HG03342 (cell line): Measurements from ENCODE around the gene CHRM2.

Source experiments
- ATAC-seq: cut with Tn5 transposase; IDR thresholded peaks from one replicate; pipeline ENCODE4 v1.9.1; 2021; ENCODE audit warnings: mild to moderate bottlenecking, moderate library complexity; ENCODE audit not compliant: unreplicated experiment

Gene CHRM2

DNA sequence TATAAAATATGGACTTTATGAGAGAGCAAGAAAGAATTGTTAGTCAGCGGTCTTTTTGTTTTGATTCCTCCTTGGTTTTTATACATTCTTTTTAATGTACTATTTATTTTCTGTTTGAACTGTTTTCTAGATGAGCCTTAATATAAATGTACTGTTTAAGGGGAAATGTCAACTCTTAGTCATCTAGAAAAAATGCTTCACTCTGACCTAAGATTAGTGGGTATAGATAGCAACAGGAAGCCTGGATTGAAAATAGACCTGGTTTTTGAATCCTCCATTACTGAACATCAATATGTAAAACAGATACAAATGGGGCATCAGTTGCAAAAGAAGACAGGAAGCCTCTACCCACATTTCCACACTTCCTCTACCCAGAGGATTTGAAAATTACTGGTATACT, 87.8 kb downstream of the CHRM2 start:
- no peak for ATAC-seq

DNA sequence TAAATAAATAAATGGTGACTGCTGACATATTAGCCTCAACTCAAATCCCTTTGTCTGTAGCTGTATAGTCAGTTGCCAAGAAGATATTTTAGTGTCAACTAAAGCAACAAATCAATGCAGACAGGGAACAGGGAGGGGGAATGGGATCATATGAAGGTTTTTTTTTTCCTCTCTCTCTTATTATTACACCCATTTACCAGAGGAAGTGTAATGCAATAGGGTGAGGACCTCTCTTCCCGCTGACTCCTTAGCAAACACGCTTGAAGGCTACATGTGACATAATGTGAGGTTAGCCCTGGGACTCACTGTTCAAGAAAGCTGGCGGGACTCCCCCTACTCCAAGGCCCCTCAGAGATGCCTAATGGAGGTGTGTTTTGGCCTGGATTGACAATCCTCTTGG, 88.2 kb downstream of the CHRM2 start:
- no peak for ATAC-seq

DNA sequence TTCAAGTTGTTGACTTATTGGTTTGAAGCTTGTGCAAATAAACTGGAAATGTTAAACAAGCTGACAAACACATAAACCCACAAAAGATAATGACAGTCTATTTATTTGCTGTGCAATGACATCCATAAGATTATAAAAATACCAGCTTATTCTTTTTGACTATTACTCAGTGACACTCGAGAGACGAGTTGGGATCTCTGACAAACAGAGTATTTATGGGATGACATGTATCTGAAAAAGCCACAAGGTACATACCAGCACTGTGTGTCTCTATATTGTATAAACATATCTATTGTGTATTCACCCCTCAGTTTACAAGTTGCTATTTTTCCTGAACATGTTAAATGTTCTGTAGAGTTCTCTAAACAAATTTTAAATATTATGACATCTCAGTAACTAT, 88.9 kb downstream of the CHRM2 start:
- no peak for ATAC-seq

DNA sequence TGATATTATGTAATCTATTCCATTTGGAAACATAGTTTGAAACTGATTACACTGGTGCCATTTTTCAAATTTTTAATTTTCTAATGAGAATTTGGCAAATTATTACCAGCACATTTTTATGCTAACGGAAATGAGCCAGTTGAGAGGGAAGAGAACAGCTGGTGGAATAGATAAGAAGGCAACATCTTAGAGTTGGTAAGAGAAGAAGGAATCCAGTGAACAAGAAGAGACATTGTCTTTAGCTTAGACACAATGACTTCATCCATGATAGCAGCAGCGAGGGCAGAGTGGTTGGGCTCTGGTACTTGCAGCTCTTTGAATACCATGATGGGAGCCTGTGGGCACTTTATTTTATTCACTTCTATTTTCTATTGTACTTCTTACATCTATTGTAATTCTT, 89.6 kb downstream of the CHRM2 start:
- ATAC-seq = no peak

DNA sequence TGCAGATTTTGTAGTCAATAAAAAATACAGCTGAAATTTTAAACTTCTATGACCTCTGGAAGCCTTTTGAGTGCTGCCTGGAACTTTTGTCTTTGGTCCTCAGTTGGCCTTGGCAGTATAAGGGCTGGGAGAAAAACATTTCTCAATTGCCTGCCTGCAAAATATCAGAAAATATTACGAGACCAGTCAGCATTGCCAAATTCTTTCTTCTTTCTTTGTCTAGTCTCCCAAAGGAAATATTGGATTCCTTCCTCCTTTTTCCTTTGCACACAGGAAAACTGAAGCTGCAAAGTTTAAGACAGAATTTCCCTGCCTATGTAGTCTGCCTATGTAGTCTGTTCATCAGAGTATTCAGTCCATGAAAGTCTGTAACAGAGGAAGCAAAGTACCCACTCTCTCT, 95.9 kb downstream of the CHRM2 start:
- ATAC-seq = no peak

DNA sequence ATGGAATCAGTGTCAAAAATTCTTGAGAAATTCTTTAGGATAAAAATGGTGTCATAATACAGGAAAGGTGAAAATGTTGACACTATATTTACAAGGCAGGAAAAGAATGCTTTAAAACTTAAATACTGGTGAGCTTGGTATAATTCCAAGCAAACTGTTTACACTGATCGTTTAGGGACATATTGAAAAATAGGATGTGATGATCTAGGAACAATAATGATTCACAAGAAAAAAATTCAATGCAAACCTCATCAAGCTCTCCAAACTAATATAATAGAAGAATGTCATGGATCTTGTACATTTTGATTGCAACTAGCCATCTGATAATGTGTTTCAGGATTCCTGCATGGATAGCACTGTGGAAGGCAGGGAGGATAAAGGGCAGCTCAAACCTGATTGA, 98.4 kb downstream of the CHRM2 start:
- no peak for ATAC-seq

DNA sequence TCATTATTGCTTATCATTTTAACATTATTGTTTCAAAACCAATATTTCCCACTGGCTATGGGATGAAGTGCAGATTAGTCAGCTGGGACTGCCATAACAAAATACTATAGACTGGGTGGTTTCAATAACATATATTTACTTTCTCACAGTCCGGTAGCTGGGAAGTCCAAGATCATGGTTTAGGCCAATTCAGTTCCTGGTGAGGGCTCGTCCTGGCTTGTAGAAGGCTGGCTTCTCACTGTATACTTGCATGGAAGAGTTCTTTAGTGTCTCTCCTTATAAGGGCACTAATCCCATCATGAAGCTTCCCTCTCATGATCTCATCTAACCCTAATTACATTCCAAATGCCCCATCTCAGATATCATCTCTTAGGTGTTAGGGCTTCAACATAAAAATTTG, 101.3 kb downstream of the CHRM2 start:
- ATAC-seq = no peak

DNA sequence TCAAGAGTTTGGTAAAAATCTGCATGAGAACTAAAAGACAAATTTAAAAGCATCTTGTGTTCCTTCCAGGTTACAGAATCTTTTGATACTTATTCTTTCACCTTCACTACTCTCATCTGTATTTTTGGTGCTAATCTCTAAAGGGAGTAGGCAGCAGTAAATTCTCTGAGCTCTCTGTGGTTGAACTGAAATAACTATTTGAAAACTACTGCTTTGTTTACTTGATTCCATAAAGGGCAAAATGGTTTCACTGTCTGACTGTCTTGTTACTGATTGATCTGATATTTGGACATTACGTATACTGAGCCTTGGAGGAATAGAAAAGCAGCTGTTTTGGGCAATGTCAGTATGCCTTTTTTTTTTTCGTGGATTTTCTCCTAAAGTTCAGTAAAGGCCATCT, 103.3 kb downstream of the CHRM2 start:
- ATAC-seq = no peak

DNA sequence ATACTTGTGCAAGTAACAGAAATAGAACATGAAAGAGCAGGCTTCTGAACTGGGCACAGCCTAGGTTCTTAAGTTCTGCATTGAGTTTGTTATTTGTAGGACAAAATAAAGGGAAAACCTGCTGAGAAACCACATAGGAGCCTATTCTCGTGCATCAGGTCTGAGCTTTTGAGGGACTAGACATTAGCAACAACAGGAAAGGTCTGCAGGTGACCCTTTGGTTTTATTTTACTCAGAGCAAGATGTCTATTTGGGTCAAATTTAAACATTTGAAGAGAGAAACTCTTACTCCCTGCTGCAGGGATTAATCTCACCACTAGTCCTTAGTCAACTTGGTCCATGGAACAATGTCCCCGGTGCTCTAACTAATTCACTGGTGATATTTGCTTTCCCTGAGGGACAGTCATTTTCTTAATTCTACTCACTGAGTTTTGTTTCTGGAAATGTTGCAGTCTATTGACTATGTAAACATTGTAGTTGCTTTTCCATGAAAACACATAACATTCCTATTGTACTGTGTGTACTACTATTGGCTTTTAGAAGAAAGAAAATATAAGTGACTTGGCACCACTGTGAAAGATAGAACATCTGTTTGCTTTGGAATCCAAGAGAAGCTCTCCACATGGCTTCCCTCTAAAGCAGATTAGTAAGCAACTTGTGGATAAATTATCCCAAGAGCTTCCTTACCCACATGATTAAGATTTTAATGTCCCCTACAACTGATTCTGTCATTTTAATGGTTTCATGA, 108.2 kb downstream of the CHRM2 start:
- ATAC-seq = no peak

DNA sequence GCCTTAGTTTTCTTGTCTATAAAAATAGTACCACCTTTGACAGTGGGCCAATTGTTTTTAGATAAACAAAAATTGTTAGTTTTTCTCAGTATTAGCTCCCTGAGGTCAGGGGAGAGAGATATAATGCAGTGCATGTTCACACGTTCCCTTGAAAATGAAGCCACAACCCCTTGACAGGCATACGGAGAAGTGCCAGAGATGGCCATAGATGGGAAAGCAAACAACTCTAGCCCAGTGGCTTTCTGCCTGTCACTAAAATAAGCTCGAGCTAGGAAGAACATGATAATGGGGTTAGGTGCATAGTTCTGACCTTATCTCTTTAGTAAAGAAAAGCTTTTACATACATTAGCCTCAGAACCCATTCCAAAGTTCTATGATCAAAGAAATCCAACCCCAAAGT, 124.9 kb downstream of the CHRM2 start:
- ATAC-seq = no peak

DNA sequence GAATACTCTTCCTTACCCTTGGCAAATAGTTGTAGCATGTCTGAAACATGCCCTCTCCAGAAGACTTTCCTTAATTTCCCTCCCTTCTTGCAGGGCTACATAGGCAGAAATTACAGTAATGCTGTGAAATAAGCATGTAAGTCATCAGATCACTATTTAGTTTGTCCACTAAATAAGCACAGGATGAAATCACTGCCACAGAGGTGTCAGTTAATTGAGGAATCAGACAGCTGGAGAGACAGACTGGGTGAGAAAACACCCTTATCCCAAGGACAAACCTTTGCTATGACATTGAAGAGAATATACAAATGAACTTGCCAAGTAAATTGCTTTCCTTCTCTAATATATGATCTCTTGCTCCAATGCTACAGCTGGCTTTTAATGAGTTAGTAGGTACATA, 129.3 kb downstream of the CHRM2 start:
- ATAC-seq = no peak

DNA sequence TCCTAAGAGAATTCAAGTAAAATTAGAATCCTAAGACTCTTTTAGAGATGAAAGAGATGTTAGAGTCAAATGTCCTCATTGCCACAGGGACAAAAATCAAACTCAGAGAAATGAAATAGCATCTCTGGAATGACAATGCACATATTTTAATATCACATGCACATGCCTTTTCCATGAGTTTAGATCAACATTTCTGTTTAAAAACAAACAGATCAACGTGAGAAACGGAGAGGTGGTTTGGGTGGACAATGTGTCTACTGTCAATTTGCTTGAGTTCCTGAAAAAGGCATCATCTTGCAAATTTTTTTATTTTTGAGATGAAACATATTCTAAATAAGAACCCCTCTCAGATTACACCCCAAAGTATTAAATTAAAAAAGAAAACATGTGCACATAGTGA, 130.0 kb downstream of the CHRM2 start:
- ATAC-seq = no peak

DNA sequence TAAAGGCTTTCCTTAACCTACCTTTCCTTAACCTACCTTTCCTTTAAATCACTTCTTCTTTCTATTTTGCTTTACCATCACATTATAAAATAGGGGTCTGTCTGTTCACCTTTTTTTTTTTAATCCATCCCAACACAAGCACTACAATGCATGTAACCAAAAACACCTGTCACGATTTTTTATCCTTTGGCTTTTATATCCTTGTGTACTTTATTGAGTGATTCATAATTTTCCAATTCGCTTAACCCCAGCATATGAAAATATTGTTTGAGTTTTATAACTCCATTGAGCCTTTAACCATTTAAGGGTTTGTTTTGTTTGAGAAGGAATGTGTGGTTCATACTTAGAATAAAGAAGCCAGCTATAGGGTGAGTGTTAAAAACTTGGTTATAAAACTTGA, 132.2 kb downstream of the CHRM2 start:
- ATAC-seq = no peak

DNA sequence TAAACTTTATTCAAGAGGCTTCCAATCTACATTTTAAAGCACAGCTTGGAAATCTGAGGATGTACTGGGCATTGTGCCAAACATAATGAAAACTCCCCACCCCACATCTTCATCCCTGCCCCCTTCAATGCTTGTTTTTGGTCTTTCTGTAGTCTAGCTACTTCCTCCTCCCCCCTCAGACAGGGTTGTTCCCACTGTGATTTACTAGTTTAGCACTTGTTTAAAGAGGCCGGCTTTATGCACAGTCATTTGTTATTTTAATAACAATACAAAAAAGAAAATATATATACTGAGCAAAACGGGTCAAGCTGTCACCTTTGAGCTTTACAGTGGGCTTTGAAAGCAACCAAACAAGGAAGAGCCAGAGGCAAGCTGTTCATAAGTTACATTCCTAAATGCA, 132.6 kb downstream of the CHRM2 start:
- no peak for ATAC-seq

DNA sequence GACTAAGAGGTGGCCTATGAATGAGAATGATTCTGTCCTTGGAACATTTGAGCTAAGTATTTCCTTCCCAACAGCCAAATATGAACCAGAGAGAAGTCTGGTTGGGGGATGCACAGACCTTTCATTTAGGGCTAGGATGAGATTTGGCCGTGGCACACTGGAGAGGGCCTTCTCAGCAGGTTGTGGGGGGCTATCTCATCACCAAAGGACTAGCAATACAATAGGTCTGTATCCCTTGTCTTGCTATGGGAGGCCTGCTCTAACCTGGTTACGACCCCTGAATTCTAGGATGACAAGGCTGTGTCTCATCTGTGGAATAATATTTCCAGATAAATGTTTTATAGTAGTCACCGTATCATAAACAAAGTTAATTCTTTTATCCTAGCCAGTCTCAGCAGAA, 133.0 kb downstream of the CHRM2 start:
- no peak for ATAC-seq

DNA sequence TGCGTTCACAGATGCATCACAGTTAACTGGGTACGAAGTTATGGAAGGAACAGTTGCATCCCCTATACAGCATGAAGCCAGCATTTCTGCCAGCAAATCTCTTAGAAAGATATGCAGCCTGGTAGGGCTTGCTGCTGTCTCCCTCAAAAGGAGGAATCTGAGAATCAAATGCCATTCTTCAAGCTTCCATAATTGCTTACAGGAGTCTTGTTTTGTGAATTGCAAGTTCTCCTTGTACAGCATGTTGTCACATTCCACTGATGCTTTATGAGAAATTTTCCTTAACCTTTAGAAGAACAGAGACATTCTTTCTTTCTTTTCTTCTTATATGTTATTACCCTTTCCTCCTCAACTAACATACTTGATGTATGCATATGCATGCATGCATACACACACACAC, 134.6 kb downstream of the CHRM2 start:
- ATAC-seq = no peak

DNA sequence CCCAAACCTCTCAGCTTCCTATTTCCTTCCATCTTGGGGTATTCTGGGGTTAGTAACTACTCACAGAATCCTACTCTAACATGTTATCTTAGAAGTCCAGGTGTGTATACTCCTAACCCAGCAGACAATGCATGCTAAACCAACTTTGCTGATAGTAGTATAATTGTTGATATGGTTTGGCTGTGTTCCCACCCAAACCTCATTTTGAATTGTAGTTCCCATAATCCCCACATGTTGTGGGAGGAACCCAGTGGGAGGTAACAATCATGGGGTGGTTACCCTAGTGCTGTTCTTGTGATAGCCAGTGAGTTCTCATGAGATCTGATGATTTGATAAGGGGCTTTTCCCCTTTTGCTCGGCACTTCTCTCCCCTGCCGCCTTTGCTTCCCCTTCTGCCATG, 135.1 kb downstream of the CHRM2 start:
- no peak for ATAC-seq

DNA sequence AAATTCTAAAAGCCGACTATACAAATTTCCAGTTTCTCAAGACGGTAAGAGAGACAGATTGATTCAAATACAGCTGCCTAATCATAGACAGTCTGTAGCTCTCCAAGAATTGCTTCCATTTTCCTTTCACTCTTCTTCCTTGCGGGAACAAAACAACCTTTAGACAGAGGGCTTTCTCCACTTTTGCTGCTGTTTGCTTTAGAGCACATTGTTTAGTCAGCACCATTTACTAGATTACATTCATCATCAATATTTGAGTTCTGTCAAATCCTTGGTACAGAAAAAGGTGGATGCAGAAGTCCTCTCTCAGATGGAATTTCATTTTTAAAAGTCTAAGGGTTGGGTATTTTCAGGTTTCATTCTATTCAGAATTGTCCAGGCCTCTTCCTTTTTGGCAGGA, 137.4 kb downstream of the CHRM2 start:
- ATAC-seq = no peak

DNA sequence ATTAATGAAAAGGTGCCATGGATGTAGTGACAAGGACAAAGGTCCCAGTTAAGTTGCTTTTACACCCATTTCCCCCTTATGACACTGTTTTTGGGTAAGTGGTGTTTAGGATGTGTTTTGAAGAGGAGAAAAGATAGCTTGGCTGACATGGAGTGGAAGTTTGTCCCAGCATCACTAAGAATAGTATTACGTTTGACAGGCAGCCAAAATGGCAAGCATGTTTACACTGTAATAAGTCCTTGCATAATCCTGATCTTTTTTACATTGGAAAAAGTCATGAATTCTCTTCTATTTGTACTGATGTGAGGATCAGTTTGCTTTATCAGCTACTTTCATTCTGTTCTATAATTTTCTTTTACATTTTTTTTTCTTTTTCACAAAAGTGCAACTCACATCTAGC, 137.8 kb downstream of the CHRM2 start:
- no peak for ATAC-seq

DNA sequence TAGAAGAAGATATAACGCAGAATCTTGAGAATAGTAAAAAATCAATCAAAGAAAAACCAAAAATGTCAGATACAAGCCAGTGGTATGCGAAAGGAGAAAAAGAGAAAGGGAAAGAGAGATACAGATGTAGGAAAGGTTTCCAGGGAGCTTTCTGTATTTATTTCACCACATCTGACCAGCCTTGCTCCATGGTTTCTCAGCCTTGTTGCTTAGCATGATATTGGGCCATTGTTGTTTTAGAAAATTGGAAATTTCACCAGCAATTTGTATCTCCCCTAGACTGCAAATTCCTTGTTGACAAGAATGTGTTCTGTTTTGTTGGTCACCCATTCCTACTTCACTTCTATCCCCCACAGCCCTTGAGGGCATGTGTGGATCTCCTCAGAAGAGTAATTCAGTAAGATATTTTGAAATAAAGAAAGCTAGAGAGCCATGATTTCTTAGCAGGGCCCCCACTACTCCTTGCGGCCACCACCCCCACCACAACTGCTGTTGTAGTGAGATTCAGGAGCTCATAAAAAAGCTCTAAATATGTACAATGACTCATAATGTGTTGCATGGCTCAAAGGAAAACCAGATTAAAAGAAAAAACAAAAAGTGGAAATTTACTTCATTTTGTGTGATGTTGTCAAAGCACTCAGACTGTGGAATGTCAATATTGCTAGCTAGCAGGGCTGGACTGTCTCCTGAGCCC, 138.7 kb downstream of the CHRM2 start:
- no peak for ATAC-seq

DNA sequence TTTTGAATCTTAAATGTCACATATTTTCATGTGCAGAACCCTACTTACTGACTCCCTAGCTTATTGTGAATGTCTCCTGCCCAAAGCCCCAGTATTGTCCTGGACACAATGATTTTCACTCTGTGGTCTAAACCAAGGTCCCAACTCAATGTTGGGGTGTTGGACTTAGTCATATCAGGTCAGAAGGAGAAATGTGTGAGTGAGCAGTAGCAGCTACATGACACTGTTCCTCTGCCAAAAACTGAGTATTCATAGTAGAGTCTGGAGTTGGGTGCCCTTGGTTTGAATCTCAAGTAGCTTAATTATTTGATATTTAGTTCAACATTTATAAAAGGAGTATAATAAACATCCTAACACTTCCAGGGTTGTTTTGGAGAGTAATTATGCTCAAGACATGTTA, 141.0 kb downstream of the CHRM2 start:
- no peak for ATAC-seq

DNA sequence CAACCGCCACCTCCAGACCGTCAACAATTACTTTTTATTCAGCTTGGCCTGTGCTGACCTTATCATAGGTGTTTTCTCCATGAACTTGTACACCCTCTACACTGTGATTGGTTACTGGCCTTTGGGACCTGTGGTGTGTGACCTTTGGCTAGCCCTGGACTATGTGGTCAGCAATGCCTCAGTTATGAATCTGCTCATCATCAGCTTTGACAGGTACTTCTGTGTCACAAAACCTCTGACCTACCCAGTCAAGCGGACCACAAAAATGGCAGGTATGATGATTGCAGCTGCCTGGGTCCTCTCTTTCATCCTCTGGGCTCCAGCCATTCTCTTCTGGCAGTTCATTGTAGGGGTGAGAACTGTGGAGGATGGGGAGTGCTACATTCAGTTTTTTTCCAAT, 146.6 kb downstream of the CHRM2 start:
- no peak for ATAC-seq

DNA sequence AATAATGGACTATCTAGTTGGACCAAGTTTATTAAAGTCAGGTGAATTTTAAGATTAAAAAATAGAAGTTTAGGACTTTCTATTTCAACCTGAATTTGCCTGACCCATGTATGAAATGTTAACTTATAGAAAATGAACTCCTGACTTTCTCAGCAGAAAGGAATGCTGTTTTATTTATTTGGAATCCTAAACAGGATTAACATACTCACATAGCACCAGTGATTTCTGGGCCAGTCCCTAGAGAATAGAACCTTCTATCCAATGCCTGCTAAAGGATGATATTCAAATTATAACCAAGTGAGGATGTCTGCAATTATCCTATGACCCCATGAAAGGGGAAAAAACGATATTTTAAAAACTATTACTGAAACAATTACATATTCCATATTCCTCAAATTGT, 148.8 kb downstream of the CHRM2 start:
- ATAC-seq = no peak
